Prostate gland (tissue), 2 donors: ENCODE data around the gene CAPZB.

Experiments
- CTCF ChIP-seq, 4 experiments: fragments of 200-600 bp in 2 of 4; fragments of 450-650 bp in 2 of 4; sonication (generic) in 2 of 4; IDR thresholded peaks; 1 replicate in 3 of 4; 2 replicates in 1 of 4; pipeline ENCODE4 v1.5.1; 2016 to 2019; ENCODE audit warnings: antibody characterized with exemption in 4 of 4, mild to moderate bottlenecking in 2 of 4, moderate library complexity in 2 of 4
- POLR2A ChIP-seq: fragments of 450-650 bp; IDR thresholded peaks from one replicate; pipeline ENCODE4 v1.6.1; 2016; ENCODE audit warnings: antibody characterized with exemption, mild to moderate bottlenecking

- no peak for TF ChIP-seq CTCF (IDR thresholded peaks at IDR 0.05)
- TF ChIP-seq POLR2A = no peak
Observed at GRCh38 chr1:19435851-19436455, 49.4 kb downstream of the CAPZB start.
